ENCODE results near the gene GALNT13. TPM values are rescaled to one million over a fixed set of nuclear protein-coding genes. Genes with fewer than 3 reads are reported as not detected.

Gene GALNT13
- total and polyA plus RNA-seq, 2 of the 13 experiments (the other 11 are each of a cell fraction or from before 2014, with no cell fraction given), result 1.3 to 5.0 TPM

DNA sequence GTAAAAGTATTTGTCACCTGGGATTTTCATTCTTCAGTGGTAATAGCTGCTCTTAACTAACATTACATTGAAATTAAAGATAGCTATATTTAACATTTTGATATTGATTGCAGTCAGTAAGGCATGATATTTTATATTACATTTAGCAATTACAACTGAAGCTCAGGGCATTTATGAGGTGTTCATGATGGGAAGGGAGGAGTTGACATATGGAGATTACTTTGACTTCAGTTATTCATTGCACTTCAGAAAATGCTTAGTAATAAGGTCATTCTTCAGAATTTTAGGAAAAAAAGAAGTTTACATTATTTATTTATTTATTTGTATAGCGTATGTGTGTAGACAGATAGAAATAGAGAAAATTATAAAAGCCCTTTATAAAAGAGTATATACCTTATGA lies 352.0 kb downstream of the GALNT13 start (continued):
- TF ChIP-seq, protein P1, sequence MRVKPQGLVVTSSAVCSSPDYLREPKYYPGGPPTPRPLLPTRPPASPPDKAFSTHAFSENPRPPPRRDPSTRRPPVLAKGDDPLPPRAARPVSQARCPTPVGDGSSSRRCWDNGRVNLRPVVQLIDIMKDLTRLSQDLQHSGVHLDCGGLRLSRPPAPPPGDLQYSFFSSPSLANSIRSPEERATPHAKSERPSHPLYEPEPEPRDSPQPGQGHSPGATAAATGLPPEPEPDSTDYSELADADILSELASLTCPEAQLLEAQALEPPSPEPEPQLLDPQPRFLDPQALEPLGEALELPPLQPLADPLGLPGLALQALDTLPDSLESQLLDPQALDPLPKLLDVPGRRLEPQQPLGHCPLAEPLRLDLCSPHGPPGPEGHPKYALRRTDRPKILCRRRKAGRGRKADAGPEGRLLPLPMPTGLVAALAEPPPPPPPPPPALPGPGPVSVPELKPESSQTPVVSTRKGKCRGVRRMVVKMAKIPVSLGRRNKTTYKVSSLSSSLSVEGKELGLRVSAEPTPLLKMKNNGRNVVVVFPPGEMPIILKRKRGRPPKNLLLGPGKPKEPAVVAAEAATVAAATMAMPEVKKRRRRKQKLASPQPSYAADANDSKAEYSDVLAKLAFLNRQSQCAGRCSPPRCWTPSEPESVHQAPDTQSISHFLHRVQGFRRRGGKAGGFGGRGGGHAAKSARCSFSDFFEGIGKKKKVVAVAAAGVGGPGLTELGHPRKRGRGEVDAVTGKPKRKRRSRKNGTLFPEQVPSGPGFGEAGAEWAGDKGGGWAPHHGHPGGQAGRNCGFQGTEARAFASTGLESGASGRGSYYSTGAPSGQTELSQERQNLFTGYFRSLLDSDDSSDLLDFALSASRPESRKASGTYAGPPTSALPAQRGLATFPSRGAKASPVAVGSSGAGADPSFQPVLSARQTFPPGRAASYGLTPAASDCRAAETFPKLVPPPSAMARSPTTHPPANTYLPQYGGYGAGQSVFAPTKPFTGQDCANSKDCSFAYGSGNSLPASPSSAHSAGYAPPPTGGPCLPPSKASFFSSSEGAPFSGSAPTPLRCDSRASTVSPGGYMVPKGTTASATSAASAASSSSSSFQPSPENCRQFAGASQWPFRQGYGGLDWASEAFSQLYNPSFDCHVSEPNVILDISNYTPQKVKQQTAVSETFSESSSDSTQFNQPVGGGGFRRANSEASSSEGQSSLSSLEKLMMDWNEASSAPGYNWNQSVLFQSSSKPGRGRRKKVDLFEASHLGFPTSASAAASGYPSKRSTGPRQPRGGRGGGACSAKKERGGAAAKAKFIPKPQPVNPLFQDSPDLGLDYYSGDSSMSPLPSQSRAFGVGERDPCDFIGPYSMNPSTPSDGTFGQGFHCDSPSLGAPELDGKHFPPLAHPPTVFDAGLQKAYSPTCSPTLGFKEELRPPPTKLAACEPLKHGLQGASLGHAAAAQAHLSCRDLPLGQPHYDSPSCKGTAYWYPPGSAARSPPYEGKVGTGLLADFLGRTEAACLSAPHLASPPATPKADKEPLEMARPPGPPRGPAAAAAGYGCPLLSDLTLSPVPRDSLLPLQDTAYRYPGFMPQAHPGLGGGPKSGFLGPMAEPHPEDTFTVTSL (CRISPR knock-in tag; IDR thresholded peaks at IDR 0.05; ENCODE audit: borderline replicate concordance), result no peak
- TF ChIP-seq PTBP1 (IDR thresholded peaks at IDR 0.05; ENCODE audit: low read depth, low read length, poor library complexity, severe bottlenecking) (no peak), NR1H2 (CRISPR knock-in tag; IDR thresholded peaks at IDR 0.05; ENCODE audit: borderline replicate concordance, low read depth) (no peak)

DNA sequence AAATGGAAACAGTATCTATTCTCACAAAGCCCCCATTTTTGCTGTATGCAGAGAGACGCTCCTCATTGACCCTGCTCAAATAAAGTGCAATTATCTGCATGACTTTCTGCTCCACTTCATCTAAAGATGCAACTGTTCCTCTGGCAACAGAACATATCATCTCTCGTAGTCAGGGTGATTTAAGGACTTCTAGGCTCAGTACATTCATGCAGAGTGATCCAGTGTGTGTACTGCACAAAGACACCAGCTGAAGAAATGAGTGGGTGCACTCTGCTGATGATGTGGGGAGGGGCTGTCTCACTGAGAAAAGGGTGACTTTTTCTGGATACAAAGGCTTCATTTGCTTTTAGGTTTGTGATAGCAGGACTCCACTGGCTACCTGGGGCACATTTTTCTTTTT lies 355.2 kb downstream of the GALNT13 start:
- Histone ChIP-seq H4K20me1 (ENCODE audit: insufficient read depth, low read length) (no peaks in the 10 kb centered on the region), H3K9ac (ENCODE audit: insufficient read depth, low read depth, low read length) (no peak overlapping the region), H3K36me3 (replicated peaks in 1 of 2; ENCODE audit: control insufficient read depth in 1 of 2, insufficient read depth in 2 of 2, low read length in 2 of 2) (no peaks in the 10 kb centered on the region), H3K27me3 (ENCODE audit: control insufficient read depth in 1 of 2, insufficient read depth in 2 of 2, low read length in 2 of 2) (no peaks in the 10 kb centered on the region; a peak in 1 of 5 replicates), H3K4me2 (ENCODE audit: low read depth, low read length) (no peak overlapping the region), H3K4me1 (ENCODE audit: insufficient read depth, low read length) (no peaks in the 10 kb centered on the region), H3K27ac (ENCODE audit: extremely low read length, insufficient read depth, low read length) (no peak overlapping the region), H2AFZ (ENCODE audit: low read length) (no peak overlapping the region), H3K4me3 (replicated peaks in 1 of 3; ENCODE audit: insufficient read depth in 1 of 3, low read depth in 2 of 3, low read length in 3 of 3) (no peak overlapping the region), H3K79me2 (ENCODE audit: insufficient read depth, low read length) (no peaks in the 10 kb centered on the region), H3K9me3 (ENCODE audit: low read length) (no peaks in the 10 kb centered on the region)
- POLR2A ChIA-PET, result no interaction called here
- WGBS (ENCODE audit: low lambda C conversion rate), result 9% methylated on average over 2 of the region's 2 CpGs
- no TSS peak for BruUV-seq (replicated peaks)
- intact Hi-C loops (cut with micrococcal nuclease; ENCODE audit: unreplicated experiment) (no loop called here), in situ Hi-C loops (cut with HindIII; ENCODE audit: extremely low pct_ligation_motif_present, low pct_unique_long_range_greater_than_20kb) (no loop called here)
- DNase-seq (ENCODE audit: low spot score), result no peak
- CTCF ChIA-PET (ENCODE audit: low intra/inter-chr PET ratio, low total read pairs), result no interaction called here
- no peak for FAIRE-seq
- no peak for ATAC-seq
- no peak for TF ChIP-seq SIN3A (IDR thresholded peaks at IDR 0.05; ENCODE audit: borderline replicate concordance, low read depth, low read length)
- no peak for TF ChIP-seq ZNF253 (CRISPR knock-in tag; IDR thresholded peaks at IDR 0.05; ENCODE audit: borderline replicate concordance)
- TF ChIP-seq ZNF792 (CRISPR knock-in tag; IDR thresholded peaks at IDR 0.05), result no peak
- TF ChIP-seq ZZZ3 (CRISPR knock-in tag; IDR thresholded peaks at IDR 0.05; ENCODE audit: borderline replicate concordance), result no peak
- no peak for TF ChIP-seq ZNF616 (CRISPR knock-in tag; IDR thresholded peaks at IDR 0.05; ENCODE audit: low read depth)
- TF ChIP-seq SMAD3 (CRISPR knock-in tag; IDR thresholded peaks at IDR 0.05), result no peak
- TF ChIP-seq RBM22 (optimal IDR thresholded peaks at IDR 0.05; ENCODE audit: low read length), result no peak
- no peak for TF ChIP-seq ZNF260 (CRISPR knock-in tag; IDR thresholded peaks at IDR 0.05; ENCODE audit: borderline replicate concordance, low read depth)
- TF ChIP-seq CCAR2 (optimal IDR thresholded peaks at IDR 0.05; ENCODE audit: low read depth, low read length), result no peak
- TF ChIP-seq MYC (CRISPR knock-in tag; IDR thresholded peaks at IDR 0.05; ENCODE audit: borderline replicate concordance), result no peak
- TF ChIP-seq AGO2 (optimal IDR thresholded peaks at IDR 0.05; ENCODE audit: low read depth, low read length), result no peak
- no peak for TF ChIP-seq ZNF225 (CRISPR knock-in tag; IDR thresholded peaks at IDR 0.05)
- TF ChIP-seq, protein P2, sequence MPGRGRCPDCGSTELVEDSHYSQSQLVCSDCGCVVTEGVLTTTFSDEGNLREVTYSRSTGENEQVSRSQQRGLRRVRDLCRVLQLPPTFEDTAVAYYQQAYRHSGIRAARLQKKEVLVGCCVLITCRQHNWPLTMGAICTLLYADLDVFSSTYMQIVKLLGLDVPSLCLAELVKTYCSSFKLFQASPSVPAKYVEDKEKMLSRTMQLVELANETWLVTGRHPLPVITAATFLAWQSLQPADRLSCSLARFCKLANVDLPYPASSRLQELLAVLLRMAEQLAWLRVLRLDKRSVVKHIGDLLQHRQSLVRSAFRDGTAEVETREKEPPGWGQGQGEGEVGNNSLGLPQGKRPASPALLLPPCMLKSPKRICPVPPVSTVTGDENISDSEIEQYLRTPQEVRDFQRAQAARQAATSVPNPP (CRISPR knock-in tag; IDR thresholded peaks at IDR 0.05), result no peak
- no peak for TF ChIP-seq ZNF549 (CRISPR knock-in tag; IDR thresholded peaks at IDR 0.05)
- no peak for TF ChIP-seq ZNF292 (CRISPR knock-in tag; IDR thresholded peaks at IDR 0.05; ENCODE audit: borderline replicate concordance, low read depth)
- no peak for TF ChIP-seq HDAC6 (IDR thresholded peaks at IDR 0.05; ENCODE audit: low read depth, low read length)
